Measurements from ENCODE around the gene NHSL2.
"Not testable (repeated sequence)": the region's sequence is repeated elsewhere in the genome, so short reads cannot be mapped to it uniquely, and the experiment has no call there.

NHSL2 gene

DNA sequence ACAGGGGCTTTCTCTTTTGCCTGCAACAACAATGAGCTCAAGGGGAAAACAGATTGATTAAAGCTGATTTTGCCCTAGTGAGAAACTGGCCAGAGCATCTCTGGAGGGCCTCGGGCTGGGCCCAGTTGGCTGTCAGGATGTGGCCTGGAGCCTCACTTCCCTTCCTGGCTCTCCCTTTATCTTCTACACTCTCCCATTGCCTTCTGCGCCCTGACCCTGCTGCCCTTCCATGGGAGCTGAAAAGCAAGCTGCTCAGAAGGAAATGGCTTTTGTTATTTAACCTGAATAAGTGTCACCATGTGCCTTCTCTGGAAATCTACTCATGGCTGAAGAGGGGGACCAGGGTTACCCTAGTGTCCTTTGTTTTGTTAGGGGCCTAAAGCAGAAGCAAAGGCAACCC, 43.8 kb downstream of the NHSL2 start:
- H3K27ac ChIP-seq = no peak overlapping the region
- no peak for TF ChIP-seq ZFX (IDR thresholded peaks at IDR 0.05; ENCODE audit: borderline replicate concordance)

DNA sequence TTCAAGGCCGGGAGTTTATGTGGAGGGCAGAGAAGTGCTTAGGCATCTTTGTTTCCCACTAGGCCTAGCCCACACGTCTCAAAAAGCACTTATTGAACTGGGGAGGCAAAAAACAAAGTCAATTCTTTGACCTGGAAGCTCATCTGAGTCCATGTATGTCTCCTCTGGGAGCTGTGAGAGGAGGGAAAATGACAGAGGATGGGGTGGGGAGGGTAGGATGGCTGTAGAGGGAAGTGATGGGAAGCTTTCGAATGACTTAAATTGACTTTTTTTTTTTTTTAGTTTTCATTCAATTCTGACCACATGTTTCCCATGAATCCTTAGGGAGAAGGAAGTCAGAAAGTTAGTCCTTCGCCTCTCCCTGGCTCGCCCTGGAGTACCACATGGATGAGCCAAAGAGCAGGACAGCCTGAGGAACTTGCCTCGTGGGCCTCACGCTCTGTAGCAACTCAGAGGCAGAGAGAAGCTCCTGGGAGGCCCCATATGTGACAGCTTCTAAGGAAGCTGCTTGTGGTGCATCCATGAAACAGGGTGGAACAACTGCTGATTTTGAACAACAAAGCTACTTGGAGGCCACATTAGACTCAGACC, 45.0 kb downstream of the NHSL2 start:
- H3K27ac ChIP-seq = no peak overlapping the region
- TF ChIP-seq, protein P1, sequence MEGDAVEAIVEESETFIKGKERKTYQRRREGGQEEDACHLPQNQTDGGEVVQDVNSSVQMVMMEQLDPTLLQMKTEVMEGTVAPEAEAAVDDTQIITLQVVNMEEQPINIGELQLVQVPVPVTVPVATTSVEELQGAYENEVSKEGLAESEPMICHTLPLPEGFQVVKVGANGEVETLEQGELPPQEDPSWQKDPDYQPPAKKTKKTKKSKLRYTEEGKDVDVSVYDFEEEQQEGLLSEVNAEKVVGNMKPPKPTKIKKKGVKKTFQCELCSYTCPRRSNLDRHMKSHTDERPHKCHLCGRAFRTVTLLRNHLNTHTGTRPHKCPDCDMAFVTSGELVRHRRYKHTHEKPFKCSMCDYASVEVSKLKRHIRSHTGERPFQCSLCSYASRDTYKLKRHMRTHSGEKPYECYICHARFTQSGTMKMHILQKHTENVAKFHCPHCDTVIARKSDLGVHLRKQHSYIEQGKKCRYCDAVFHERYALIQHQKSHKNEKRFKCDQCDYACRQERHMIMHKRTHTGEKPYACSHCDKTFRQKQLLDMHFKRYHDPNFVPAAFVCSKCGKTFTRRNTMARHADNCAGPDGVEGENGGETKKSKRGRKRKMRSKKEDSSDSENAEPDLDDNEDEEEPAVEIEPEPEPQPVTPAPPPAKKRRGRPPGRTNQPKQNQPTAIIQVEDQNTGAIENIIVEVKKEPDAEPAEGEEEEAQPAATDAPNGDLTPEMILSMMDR (IDR thresholded peaks at IDR 0.05) = no peak
- no peak for TF ChIP-seq ZFX (IDR thresholded peaks at IDR 0.05; ENCODE audit: borderline replicate concordance)

DNA sequence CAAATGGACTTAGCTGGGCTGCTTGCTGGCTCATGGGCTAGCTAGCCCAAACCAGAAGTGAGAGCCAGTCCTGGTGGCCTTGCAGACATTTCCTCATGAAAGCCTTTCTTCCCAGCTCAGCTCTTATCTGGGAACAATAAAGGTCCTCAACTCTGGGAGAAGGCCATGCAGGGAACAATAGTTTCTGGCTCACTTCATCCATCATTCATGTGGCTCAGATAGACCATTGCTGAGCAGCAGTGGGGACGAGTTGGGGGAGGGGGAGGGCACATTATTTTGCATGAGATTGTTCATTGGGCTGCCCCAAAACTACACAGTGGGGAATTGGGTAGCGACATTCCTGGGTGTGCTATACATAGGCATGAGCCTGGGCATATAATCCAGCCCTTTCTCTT, 47.6 kb downstream of the NHSL2 start:
- TF ChIP-seq, protein P1 (IDR thresholded peaks at IDR 0.05) = no peak
- TF ChIP-seq ZFX (IDR thresholded peaks at IDR 0.05; ENCODE audit: borderline replicate concordance) = no peak
- H3K27ac ChIP-seq = no peak overlapping the region

DNA sequence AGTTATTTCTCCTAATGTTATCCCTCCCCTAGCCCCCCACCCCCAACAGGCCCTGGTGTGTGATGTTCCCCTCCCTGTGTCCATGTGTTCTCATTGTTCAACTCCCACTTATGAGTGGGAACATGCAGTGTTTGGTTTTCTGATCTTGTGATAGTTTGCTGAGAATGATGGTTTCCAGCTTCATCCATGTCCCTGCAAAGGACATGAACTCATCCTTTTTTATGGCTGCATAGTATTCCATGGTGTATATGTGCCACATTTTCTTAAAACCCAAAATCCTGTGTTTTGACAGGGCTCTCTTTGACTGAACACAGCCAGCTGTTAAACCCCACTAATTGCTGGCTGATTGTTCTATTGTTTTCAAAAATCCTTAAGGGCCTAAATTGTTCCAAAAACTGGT, 53.5 kb downstream of the NHSL2 start:
- not testable (repeated sequence) for H3K27ac ChIP-seq

DNA sequence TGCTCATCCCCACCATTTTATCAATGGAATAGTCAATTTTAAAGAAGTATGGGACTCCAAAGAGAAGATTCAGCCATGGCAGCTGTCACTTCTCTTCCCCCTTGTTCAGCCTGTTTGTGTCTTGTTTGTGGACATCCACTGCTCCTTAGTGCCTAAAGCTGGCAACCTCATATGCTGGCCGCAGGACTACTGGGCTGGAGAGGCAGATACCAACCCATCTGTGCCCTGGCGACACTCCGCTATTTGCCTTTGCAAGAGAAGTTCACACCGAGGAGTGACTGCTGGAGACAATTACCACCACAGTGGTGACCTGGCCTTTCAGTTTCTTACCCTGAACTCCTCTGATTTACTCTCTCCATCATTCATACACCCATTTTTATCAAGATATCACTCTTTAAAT, 64.3 kb downstream of the NHSL2 start:
- H3K27ac ChIP-seq = no peak overlapping the region
- TF ChIP-seq, protein P1 (IDR thresholded peaks at IDR 0.05) = no peak
- TF ChIP-seq ZFX (IDR thresholded peaks at IDR 0.05; ENCODE audit: borderline replicate concordance) = no peak

DNA sequence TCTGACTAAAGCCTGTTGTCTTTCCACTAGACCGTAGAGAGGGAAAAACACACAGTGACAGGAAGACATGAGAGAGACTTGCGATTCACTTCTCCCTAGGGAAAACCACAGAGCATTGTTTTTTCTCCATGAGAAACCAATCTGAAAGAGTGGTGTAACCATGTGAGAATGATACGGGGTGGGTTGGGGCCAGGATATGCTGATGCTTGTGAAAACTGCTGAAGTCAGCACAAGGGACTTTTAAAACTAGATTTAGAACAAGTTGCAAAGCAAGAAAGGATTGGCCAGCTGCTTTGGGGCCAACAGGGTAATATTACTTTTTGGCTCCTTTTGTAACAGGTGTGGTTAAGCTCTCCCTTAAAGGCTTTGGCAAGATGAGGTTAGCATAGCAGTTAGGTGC, 66.1 kb downstream of the NHSL2 start:
- TF ChIP-seq ZFX (IDR thresholded peaks at IDR 0.05; ENCODE audit: borderline replicate concordance) = no peak
- no peak overlapping the region for H3K27ac ChIP-seq

DNA sequence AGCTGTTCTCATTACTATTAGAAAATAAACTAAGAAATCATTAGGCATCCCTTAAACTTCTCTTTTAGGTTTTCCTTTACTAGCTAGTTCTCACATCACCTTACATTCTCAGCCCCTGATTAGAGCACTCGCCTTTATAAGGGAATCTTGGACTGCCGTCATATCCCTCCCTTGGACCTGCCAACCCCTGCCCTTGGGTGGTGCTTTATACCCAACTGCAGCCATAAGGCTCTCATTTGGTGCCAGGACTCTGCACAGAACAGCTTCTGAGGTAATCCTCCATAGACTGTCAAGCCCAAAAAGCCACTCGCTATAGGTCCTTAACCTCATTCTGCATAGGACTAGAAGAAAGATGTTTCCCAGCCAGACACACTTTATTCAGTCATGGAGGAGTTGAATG, 67.5 kb downstream of the NHSL2 start:
- TF ChIP-seq, protein P1 (IDR thresholded peaks at IDR 0.05) = no peak
- no peak for TF ChIP-seq ZFX (IDR thresholded peaks at IDR 0.05; ENCODE audit: borderline replicate concordance)

DNA sequence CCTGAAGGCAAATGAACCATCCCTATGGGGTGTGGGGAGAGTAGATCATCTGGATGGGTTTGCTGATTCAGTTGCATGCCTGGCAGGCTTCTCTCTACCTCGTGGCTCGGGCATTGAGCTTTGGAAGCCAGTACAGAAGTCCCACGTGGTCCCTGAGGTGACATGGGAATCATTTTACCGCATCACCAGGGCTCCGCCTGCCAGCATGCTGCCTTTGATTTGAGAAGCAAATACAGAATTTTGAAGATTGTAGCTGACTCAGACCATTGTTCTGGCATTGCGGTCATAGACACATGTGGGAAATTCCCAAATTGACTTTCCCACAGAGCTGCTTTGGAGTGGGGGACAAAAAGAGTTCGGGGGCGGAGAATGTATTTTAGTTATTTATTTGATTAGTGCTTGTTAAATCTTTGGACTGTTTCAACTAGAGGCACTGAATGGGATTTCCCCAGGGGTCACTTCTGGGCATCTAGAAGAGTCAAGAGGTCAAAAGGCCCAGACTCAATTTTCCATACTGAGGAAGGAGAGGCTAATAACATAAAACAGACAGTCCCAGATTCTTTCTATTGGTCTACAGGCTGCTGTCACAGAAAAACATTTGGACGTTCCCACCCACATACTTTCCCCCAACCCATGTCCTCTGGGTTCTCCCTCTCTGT, 79.3 kb downstream of the NHSL2 start:
- TF ChIP-seq, protein P1 (IDR thresholded peaks at IDR 0.05) = no peak
- no peak for TF ChIP-seq ZFX (IDR thresholded peaks at IDR 0.05; ENCODE audit: borderline replicate concordance)
- no peak overlapping the region for H3K27ac ChIP-seq

More for the DNA sequence above, 67.5 kb downstream of the NHSL2 start:
- H3K27ac ChIP-seq = no peak overlapping the region

DNA sequence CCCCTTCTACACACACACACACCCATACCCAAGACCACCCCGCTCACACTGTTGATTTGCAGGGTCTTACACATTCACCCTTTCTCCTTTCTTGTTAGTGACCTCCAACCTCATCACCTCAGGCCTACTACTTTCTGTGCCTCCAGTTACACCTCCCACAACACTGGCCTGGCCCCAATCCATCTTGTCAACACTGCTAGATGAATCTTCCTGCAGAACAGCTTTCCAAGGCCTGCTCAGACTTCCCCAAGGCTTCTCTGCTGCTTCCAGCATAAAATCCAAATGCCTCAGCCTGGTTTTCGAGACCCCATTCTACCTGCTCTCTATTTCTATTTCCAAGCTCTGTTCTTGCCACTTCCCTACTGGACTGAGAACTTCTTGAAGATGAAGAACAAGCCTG, 79.9 kb downstream of the NHSL2 start:
- TF ChIP-seq, protein P1 (IDR thresholded peaks at IDR 0.05) = no peak
- no peak for TF ChIP-seq ZFX (IDR thresholded peaks at IDR 0.05; ENCODE audit: borderline replicate concordance)
- H3K27ac ChIP-seq = no peak overlapping the region

Data from 22Rv1 (cell line).